Tibial nerve (tissue), 4 donors: Measurements from ENCODE around the gene ALPP. TPM values are rescaled to one million over a fixed set of nuclear protein-coding genes. Genes with fewer than 3 reads are reported as not detected.
A peak's percentile ranks its signal among the peaks of the same experiment; 100 is the strongest.
"Not testable (repeated sequence)": the region's sequence is repeated elsewhere in the genome, so short reads cannot be mapped to it uniquely, and the experiment has no call there.

Experiments
- DNase-seq, 2 donors: peaks; one replicate each; pipeline ENCODE4 v3.0.0-alpha.2; 2019; ENCODE audit warnings: low spot score in 2 of 2
- H3K27ac ChIP-seq, 4 donors: fragments of 200-600 bp; sonication (generic) in 3 of 4; one replicate each; pipeline ENCODE4 v1.5.1; 2017 to 2019; ENCODE audit warnings: mild to moderate bottlenecking in 1 of 4
- H3K27me3 ChIP-seq, 2 donors: fragments of 200-600 bp; sonication (generic) in 1 of 2; one replicate each; pipeline versions ENCODE4 v1.5.1 to v1.6.0; 2017 to 2019
- H3K36me3 ChIP-seq, 3 donors: fragments of 200-600 bp; sonication (generic); one replicate each; pipeline ENCODE4 v1.5.1; 2018 to 2019
- H3K4me1 ChIP-seq, 4 donors: fragments of 200-600 bp; sonication (generic) in 3 of 4; one replicate each; pipeline ENCODE4 v1.5.1; 2017 to 2019
- H3K4me3 ChIP-seq, 4 donors: fragments of 200-600 bp; sonication (generic) in 3 of 4; one replicate each; pipeline ENCODE4 v1.5.1; 2017 to 2019; ENCODE audit warnings: mild to moderate bottlenecking in 1 of 4, moderate library complexity in 1 of 4
- H3K9me3 ChIP-seq, 4 donors: fragments of 200-600 bp; sonication (generic) in 3 of 4; one replicate each; pipeline ENCODE4 v1.5.1; 2017 to 2019
- EP300 ChIP-seq, 2 donors: sonication (generic); formaldehyde crosslinking; IDR thresholded peaks; one replicate each; pipeline ENCODE4 v1.6.1; 2017; ENCODE audit warnings: antibody characterized with exemption in 2 of 2, mild to moderate bottlenecking in 1 of 2
- POLR2A ChIP-seq, 2 donors: fragments of 450-650 bp; IDR thresholded peaks; one replicate each; pipeline ENCODE4 v1.6.1; 2017; ENCODE audit warnings: antibody characterized with exemption in 2 of 2, mild to moderate bottlenecking in 2 of 2, moderate library complexity in 2 of 2
- WGBS, 2 donors: methylation state at CpG; one replicate each; pipeline ENCODE4 v1.1.5; 2018; 5-methylcytosine and 5-hydroxymethylcytosine counted together
- total RNA-seq, 4 donors: library from RNA; depleted of rRNA; stranded (reverse); fragments of >200 nt; gene quantifications; one replicate each; pipeline ENCODE4 v1.1.0, GENCODE V29; 2016
- TF ChIP-seq, protein P1 (sequence below), 5 experiments: fragments of 200-600 bp in 3 of 5; fragments of 450-650 bp in 2 of 5; sonication (generic) in 3 of 5; IDR thresholded peaks; one replicate each; pipeline ENCODE4 v1.5.1; 2016 to 2019; ENCODE audit warnings: antibody characterized with exemption in 5 of 5, mild to moderate bottlenecking in 3 of 5, moderate library complexity in 2 of 5

ALPP gene
- total RNA-seq, 4 donors from 2014 or later, result not detected

DNA sequence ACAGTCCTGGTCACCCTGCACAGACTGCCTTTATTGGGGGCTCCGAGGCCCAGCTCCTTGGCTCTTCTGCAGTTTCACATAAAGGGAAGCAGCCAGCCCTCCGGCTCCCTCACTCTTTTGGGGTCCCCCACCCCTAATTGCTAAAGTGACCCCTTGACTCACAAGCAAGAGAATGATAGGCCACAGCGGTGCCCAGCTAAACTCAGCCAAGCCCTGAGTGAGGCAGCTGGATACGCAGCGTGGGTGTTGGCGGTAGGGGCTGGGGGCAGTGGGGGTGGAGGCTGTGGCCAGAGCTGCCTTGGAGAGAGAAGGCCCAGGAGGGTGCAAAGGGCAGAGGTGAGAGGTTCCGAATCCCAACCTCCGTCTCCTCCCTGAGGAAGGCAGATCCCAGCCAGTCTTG, 25.5 kb upstream of the ALPP start:
- no peak for DNase-seq
- Histone ChIP-seq H3K27me3 (peaks cover 0 to 56% of the 10 kb centered on the region in 2 donors), H3K9me3 (peaks cover 0 to 3% (median 0%) of the 10 kb centered on the region in 4 donors), H3K36me3 (no peaks in the 10 kb centered on the region), H3K4me1 (peaks cover 0 to 16% (median 2%) of the 10 kb centered on the region in 4 donors), H3K4me3 (no peak overlapping the region), H3K27ac (no peak overlapping the region)
- 60 to 68% methylated on average over 6 to 8 of the region's 8 CpGs for WGBS, 2 donors
- TF ChIP-seq POLR2A (IDR thresholded peaks at IDR 0.05) (no peak), EP300 (IDR thresholded peaks at IDR 0.05) (no peak)
- TF ChIP-seq, protein P1, sequence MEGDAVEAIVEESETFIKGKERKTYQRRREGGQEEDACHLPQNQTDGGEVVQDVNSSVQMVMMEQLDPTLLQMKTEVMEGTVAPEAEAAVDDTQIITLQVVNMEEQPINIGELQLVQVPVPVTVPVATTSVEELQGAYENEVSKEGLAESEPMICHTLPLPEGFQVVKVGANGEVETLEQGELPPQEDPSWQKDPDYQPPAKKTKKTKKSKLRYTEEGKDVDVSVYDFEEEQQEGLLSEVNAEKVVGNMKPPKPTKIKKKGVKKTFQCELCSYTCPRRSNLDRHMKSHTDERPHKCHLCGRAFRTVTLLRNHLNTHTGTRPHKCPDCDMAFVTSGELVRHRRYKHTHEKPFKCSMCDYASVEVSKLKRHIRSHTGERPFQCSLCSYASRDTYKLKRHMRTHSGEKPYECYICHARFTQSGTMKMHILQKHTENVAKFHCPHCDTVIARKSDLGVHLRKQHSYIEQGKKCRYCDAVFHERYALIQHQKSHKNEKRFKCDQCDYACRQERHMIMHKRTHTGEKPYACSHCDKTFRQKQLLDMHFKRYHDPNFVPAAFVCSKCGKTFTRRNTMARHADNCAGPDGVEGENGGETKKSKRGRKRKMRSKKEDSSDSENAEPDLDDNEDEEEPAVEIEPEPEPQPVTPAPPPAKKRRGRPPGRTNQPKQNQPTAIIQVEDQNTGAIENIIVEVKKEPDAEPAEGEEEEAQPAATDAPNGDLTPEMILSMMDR (IDR thresholded peaks at IDR 0.05), result no peak

DNA sequence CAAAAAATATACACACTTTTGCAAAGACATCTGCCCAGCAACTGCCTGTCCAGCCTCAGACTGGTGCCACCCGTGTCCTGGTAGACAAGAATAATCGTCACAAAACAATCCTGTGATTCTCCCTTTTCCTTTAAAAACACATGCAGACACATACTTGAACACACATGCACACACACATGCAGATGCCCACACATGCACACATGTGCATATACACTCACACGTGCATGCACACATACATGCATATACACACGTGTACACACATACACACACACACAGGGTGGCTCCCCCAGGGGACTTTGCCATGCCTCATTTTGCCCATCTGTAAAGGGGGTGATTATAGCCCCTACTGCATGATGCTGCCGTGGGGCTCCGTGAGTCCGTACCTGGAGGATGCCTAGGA, 24.9 kb upstream of the ALPP start:
- Histone ChIP-seq H3K27ac (no peak overlapping the region), H3K27me3 (peaks cover 0 to 56% of the 10 kb centered on the region in 2 donors), H3K4me3 (no peak overlapping the region), H3K9me3 (no peaks in the 10 kb centered on the region), H3K4me1 (peaks cover 0 to 16% (median 2%) of the 10 kb centered on the region in 4 donors), H3K36me3 (no peaks in the 10 kb centered on the region)
- 84% methylated on average over 7 of the region's 7 CpGs for WGBS, 2 donors
- no peak for DNase-seq
- TF ChIP-seq POLR2A (IDR thresholded peaks at IDR 0.05) (no peak), EP300 (IDR thresholded peaks at IDR 0.05) (no peak)
- TF ChIP-seq, protein P1 (IDR thresholded peaks at IDR 0.05), result no peak

DNA sequence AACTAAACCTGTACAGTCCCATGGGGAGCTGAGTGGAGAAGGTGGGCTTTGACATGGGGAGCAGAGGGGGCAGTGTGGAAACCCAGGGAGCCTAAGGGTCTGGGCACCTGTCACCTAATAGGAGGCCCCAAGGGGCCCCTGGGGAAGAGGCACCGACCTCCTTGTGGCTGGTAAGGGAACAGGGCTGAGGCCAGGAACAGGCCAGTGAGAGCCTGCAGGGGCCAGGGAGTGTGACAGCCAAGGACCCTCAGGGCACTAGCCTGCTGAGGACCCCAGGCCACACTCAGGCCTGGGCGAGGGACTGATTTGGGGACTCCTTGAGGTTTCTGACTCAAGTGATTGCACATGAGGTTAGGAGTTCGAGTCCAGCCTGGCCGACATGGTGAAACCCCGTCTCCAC, 24.5 kb upstream of the ALPP start:
- H3K36me3 ChIP-seq, result no peaks in the 10 kb centered on the region
- no peak overlapping the region for H3K4me3 ChIP-seq
- 86 to 91% methylated on average over 5 of the region's 5 CpGs for WGBS, 2 donors
- no peaks in the 10 kb centered on the region for H3K9me3 ChIP-seq
- H3K27ac ChIP-seq, result no peak overlapping the region
- TF ChIP-seq EP300 (IDR thresholded peaks at IDR 0.05) (no peak), POLR2A (IDR thresholded peaks at IDR 0.05) (no peak)
- TF ChIP-seq, protein P1 (IDR thresholded peaks at IDR 0.05), result no peak
- no peak for DNase-seq
- peaks cover 0 to 16% (median 2%) of the 10 kb centered on the region in 4 donors for H3K4me1 ChIP-seq
- peaks cover 0 to 56% of the 10 kb centered on the region in 2 donors for H3K27me3 ChIP-seq

DNA sequence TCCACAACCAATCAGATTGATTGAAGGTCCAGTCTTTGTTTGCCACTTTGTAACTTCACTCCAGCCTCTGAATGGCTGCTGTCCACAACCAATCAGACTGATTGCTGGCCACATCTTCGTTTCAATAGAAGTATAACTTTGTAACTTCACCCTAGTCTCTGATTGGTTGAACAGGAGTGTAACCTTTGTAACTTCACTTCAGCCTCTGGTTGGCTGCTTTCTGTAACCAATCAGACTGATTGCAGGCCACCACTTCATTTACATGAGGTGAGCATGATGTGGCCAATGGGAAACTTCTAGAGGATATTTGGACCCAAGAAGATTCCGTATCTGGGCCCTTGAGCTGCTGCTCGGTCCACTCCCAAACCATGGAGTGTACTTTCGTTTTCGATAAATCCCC, 16.9 kb upstream of the ALPP start:
- no peaks in the 10 kb centered on the region for H3K36me3 ChIP-seq
- H3K27ac ChIP-seq, result no peak overlapping the region
- H3K4me3 ChIP-seq, result no peak overlapping the region
- H3K27me3 ChIP-seq, result no peaks in the 10 kb centered on the region
- 91 to 94% methylated on average over 5 of the region's 5 CpGs for WGBS, 2 donors
- no peak for TF ChIP-seq POLR2A (IDR thresholded peaks at IDR 0.05)
- TF ChIP-seq, protein P1 (IDR thresholded peaks at IDR 0.05), result no peak
- no peak for TF ChIP-seq EP300 (IDR thresholded peaks at IDR 0.05)
- peaks cover 0 to 2% (median 0%) of the 10 kb centered on the region in 4 donors for H3K9me3 ChIP-seq
- DNase-seq, result no peak
- no peaks in the 10 kb centered on the region for H3K4me1 ChIP-seq

DNA sequence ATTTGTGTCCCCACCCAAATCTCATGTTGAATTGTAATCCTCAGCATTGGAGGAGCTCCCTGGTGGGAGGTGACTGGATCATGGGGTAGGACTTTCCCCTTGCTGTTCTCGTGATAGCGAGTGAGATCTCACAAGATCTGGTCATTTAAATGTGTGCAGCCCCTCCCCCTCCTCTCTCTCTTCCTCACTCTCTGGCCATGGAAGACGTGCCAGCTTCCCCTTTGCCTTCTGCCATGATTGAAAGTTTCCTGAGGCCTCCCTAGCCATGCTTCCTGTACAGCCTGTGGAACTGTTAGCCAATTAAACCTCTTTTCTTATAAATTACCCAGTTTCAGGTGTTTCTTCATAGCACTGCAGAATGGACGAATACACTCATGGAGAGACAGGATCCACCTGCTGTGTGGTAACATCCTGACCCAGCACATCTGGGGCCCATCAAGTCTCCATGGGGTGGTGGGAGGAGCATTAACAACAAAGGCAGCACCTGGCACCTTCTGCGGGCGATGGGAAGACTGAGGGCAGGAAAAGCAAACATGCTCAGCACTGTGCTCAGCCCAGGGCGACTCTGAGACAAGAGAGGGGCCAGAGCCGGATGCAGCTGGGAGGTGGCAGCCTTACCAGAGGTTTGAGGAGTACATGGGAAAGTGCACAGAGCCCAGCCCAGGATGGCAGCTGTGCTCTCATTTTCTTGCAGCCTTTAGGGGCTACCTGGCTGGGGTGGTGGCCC, 16.2 kb upstream of the ALPP start:
- no peak for DNase-seq
- 67 to 74% methylated on average over 8 of the region's 8 CpGs for WGBS, 2 donors
- H3K27ac ChIP-seq, result no peak overlapping the region
- peaks cover 0 to 2% (median 0%) of the 10 kb centered on the region in 4 donors for H3K9me3 ChIP-seq
- no peak overlapping the region for H3K4me3 ChIP-seq
- no peaks in the 10 kb centered on the region for H3K36me3 ChIP-seq
- no peaks in the 10 kb centered on the region for H3K27me3 ChIP-seq
- TF ChIP-seq, protein P1 (IDR thresholded peaks at IDR 0.05), result no peak
- TF ChIP-seq POLR2A (IDR thresholded peaks at IDR 0.05) (no peak), EP300 (IDR thresholded peaks at IDR 0.05) (no peak)
- no peaks in the 10 kb centered on the region for H3K4me1 ChIP-seq

DNA sequence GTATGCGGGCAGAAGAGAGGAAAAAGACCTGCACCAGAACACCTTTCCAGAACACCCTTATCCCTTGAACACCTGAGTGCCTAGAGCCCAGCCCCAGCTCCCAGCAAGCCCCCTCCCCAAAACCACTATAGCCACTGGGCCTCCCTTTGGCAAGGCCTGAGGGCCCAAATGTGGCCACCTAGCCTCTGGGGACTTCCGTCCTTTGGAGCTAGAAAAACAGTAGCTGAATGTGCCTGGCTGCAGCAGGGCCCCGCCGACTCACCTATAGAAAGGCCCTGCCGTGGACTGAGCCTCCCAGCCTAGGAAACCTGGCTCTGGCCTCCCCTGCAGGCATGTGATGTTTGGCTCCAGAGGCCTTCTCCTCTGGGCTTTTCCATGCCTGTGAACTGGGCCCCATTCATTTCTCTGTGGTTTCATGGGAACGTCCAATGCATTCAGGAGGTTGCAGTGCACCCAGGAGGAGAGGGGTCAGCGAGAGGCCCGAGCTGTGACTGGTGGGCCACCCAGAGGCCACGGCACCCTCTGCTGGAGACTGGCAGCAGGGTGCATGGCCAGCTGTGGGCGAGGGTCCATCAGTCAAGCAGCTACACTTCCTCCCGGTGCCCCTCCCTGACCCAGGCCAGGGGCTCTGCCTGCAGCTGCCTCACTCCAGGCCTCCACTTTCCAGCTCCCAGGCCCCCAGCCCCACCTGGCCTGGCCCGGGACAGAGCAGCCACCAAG, 15.3 kb upstream of the ALPP start:
- not testable (repeated sequence) for H3K36me3 ChIP-seq, H3K9me3 ChIP-seq, H3K27me3 ChIP-seq, H3K4me1 ChIP-seq, H3K27ac ChIP-seq, DNase-seq
- peak overlapping the region in 2 of 4 donors; percentile 14 to 19 for H3K4me3 ChIP-seq
- WGBS, 2 donors, result 79 to 81% methylated on average over 11 to 12 of the region's 12 CpGs
